Liver (tissue), 3 donors: ENCODE data around the gene SELL.

Experiments used
- ATF3 ChIP-seq: IDR thresholded peaks from 2 replicates; pipeline ENCODE4 v1.6.1; 2016; ENCODE audit warnings: antibody characterized with exemption
- CTCF ChIP-seq: fragments of 150-350 bp; IDR thresholded peaks from 2 replicates; pipeline ENCODE4 v1.5.1; 2017; ENCODE audit warnings: improper control_type of control experiment, low read depth, low read length; ENCODE audit not compliant: missing input control
- EGR1 ChIP-seq, 2 donors: IDR thresholded peaks; 2 replicates each; pipeline ENCODE4 v1.6.1; 2016 to 2018; ENCODE audit warnings: antibody characterized with exemption in 2 of 2, low read depth in 2 of 2
- FOXA1 ChIP-seq: IDR thresholded peaks from 2 replicates; pipeline ENCODE4 v1.6.1; 2016; ENCODE audit warnings: antibody characterized with exemption
- GABPA ChIP-seq, 2 donors: IDR thresholded peaks in 1 of 2; conservative IDR thresholded peaks in 1 of 2; 2 replicates each; pipeline ENCODE4 v1.6.1; 2016; ENCODE audit warnings: antibody characterized with exemption in 2 of 2, mild to moderate bottlenecking in 1 of 2, moderate library complexity in 1 of 2
- JUND ChIP-seq, 2 donors: IDR thresholded peaks; 2 replicates each; pipeline ENCODE4 v1.6.1; 2016; ENCODE audit warnings: antibody characterized with exemption in 2 of 2
- MAX ChIP-seq: IDR thresholded peaks from 2 replicates; pipeline ENCODE4 v1.6.1; 2016; ENCODE audit warnings: antibody characterized with exemption
- NR2F2 ChIP-seq: IDR thresholded peaks from 2 replicates; pipeline ENCODE4 v1.6.1; 2016; ENCODE audit warnings: antibody characterized with exemption
- RAD21 ChIP-seq, 2 donors: IDR thresholded peaks; 2 replicates each; pipeline ENCODE4 v1.6.1; 2016; ENCODE audit warnings: antibody characterized with exemption in 2 of 2, mild to moderate bottlenecking in 2 of 2
- REST ChIP-seq: IDR thresholded peaks from 2 replicates; pipeline ENCODE4 v1.6.1; 2016; ENCODE audit warnings: antibody characterized with exemption, mild to moderate bottlenecking
- SP1 ChIP-seq: IDR thresholded peaks from 2 replicates; pipeline ENCODE4 v1.6.1; 2018; ENCODE audit warnings: antibody characterized with exemption, mild to moderate bottlenecking
- TAF1 ChIP-seq: conservative IDR thresholded peaks from 2 replicates; pipeline ENCODE4 v1.6.1; 2016; ENCODE audit warnings: antibody characterized with exemption, mild to moderate bottlenecking
- YY1 ChIP-seq: IDR thresholded peaks from 2 replicates; pipeline ENCODE4 v1.6.1; 2016; ENCODE audit warnings: antibody characterized with exemption, mild to moderate bottlenecking
- ZBTB33 ChIP-seq: IDR thresholded peaks from 2 replicates; pipeline ENCODE4 v1.6.1; 2016; ENCODE audit warnings: antibody characterized with exemption
- donor health status: healthy.
- donor health status: healthy.

- no peak for TF ChIP-seq JUND (IDR thresholded peaks at IDR 0.05)
- TF ChIP-seq GABPA (IDR thresholded peaks at IDR 0.05 in 1 of 2, conservative IDR thresholded peaks at IDR 0.05 in 1 of 2): no peak
- TF ChIP-seq CTCF: no peak
- TF ChIP-seq MAX: no peak
- no peak for TF ChIP-seq ZBTB33
- TF ChIP-seq RAD21 (IDR thresholded peaks at IDR 0.05): no peak
- TF ChIP-seq FOXA1: no peak
- TF ChIP-seq TAF1: no peak
- TF ChIP-seq SP1: no peak
- no peak for TF ChIP-seq ATF3
- no peak for TF ChIP-seq REST
- TF ChIP-seq NR2F2: no peak
- no peak for TF ChIP-seq EGR1 (IDR thresholded peaks at IDR 0.05; ENCODE audit: low read depth in 2 of 2)
- no peak for TF ChIP-seq YY1
These were observed 20.0 kb upstream of the SELL start for GRCh38 chr1:169731446-169731845.
